Astrocyte of the spinal cord (primary cell): ENCODE measurements around the gene DPM2.

ENCODE experiments used
- DNase-seq: peaks from one replicate; pipeline ENCODE4 v3.0.0; 2011; ENCODE audit warnings: low read depth, low spot score
- H3K4me3 ChIP-seq: 2 replicates; pipeline ENCODE4 v1.5.1; 2011; ENCODE audit warnings: low read depth, mild to moderate bottlenecking, low read length, moderate library complexity
- in situ Hi-C: cut with HindIII; loops from 2 replicates; pipeline ENCODE4 v1.10.0; 2017; ENCODE audit warnings: low sequenced_read_pairs
- TF ChIP-seq, protein P1 (sequence below): IDR thresholded peaks from 2 replicates; pipeline ENCODE4 v1.5.1; 2012; ENCODE audit warnings: low read depth, mild to moderate bottlenecking, low read length, inconsistent platforms

The DPM2 gene

DNA sequence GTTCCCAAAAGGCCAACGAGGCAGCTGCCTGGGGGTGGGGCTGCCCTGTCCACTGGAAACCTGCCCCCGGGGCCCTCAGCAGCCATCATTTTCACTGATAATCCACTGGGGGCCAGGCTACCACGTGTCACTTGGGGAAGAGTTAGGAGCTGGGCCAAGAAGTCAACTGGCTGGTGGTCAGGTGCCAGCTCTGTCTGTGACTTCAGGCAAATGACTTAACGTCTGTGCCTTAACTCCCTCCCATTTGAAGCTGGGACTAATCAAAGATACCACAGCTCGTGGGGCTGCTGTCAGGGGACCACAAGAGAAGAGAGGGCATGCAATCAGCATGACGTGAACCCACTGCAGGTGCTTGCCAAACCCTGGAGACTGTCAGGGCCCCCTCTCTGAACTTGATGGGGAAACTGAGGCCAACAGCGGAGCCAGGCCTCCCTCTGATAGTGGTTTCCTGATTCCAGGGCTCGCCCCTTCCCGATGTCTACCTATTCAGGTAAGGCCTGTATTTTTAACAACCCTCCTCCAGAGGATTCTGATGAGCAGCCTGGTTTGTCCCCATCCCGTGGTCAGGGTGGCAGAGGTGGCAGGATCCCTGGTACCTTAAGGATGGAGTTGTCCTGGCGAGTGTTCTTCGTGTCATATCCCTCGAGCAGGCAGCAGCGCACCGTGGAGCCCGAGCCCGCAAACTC, 12.3 kb upstream of the DPM2 start:
- TF ChIP-seq, protein P1, sequence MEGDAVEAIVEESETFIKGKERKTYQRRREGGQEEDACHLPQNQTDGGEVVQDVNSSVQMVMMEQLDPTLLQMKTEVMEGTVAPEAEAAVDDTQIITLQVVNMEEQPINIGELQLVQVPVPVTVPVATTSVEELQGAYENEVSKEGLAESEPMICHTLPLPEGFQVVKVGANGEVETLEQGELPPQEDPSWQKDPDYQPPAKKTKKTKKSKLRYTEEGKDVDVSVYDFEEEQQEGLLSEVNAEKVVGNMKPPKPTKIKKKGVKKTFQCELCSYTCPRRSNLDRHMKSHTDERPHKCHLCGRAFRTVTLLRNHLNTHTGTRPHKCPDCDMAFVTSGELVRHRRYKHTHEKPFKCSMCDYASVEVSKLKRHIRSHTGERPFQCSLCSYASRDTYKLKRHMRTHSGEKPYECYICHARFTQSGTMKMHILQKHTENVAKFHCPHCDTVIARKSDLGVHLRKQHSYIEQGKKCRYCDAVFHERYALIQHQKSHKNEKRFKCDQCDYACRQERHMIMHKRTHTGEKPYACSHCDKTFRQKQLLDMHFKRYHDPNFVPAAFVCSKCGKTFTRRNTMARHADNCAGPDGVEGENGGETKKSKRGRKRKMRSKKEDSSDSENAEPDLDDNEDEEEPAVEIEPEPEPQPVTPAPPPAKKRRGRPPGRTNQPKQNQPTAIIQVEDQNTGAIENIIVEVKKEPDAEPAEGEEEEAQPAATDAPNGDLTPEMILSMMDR = no peak
- H3K4me3 ChIP-seq = no peak overlapping the region
- DNase-seq = no peak
- in situ Hi-C loops = no loop called here

GRCh38 chr9:127947841-127948710, 10.4 kb upstream of the DPM2 start:
- no peak overlapping the region for H3K4me3 ChIP-seq
- TF ChIP-seq, protein P1 = no peak
- in situ Hi-C loops = no loop called here
- no peak for DNase-seq

- in situ Hi-C loops = no loop called here
- DNase-seq = no peak
- no peak overlapping the region for H3K4me3 ChIP-seq
- TF ChIP-seq, protein P1 = no peak
Measured at GRCh38 chr9:127946728-127947127, 9.1 kb upstream of the DPM2 start.

GRCh38 chr9:127945942-127946341, 8.3 kb upstream of the DPM2 start:
- DNase-seq = no peak
- H3K4me3 ChIP-seq = no peak overlapping the region
- TF ChIP-seq, protein P1 = no peak
- in situ Hi-C loops = no loop called here

DNA sequence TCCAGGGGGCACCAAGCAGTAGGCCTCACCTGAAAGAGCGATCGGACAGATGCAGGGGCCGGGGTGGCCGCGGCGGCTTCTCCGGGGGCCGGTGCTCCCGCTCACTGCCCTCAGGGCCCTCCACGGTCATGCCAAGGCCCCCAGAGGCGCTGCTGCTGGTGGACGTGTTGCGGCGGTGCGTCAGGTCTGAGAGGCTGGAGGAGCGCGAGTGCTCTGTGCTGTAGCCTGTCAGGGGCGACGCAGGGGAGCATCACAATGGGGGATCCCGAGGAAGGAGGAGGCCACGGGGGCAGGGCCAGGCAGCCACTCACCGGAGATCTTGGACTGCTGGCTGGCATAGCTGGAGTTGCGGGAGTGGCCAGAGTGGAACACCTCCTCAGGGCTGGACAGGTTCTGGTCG, 7.7 kb upstream of the DPM2 start:
- TF ChIP-seq, protein P1 = no peak
- no peak for DNase-seq
- no peak overlapping the region for H3K4me3 ChIP-seq
- in situ Hi-C loops = no loop called here

DNA sequence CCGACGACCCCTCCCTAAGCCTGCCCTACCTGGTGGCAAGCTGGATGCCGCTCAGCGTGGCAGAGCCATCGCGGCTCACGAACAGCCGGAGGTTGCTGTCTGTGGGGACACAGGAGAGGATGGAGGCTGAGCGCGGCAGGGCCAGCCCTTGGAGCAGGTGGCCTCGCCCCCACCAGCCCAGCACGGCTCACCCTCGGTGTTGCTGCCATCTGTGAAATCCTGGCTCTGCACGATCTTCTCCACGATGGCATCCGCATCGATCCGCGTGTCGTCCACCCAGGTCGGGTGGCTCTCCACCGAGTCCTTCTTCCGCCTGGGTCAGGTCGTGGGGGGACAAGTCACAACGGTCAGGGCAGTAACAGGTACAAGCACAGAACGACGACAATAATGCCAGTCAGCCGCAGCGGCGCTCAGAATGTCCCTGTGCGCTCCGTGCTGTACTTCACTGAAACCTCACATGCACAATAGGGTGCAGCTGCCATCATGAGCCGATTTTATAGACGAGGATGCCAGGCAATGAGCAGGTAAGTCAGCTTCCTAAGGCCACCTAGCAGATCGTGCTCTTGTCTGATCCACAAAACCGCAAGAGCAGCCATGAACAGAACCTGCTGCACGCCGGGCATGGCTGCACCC, 7.0 kb upstream of the DPM2 start:
- no peak for DNase-seq
- in situ Hi-C loops = no loop called here
- H3K4me3 ChIP-seq = no peak overlapping the region
- TF ChIP-seq, protein P1 = no peak
